Breast epithelium (tissue), 4 donors: ENCODE measurements around the gene SCUBE3. TPM values are rescaled to one million over a fixed set of nuclear protein-coding genes. Genes with fewer than 3 reads are reported as not detected.

Experiments
- DNase-seq, 2 donors: peaks; one replicate each; pipeline ENCODE4 v3.0.0-alpha.2; 2019; ENCODE audit warnings: low spot score in 2 of 2
- H3K27ac ChIP-seq, 2 donors: fragments of 200-600 bp; sonication (generic) in 1 of 2; one replicate each; pipeline ENCODE4 v1.5.1; 2016 to 2019; ENCODE audit warnings: mild to moderate bottlenecking in 1 of 2
- H3K27me3 ChIP-seq, 2 donors: fragments of 200-600 bp; sonication (generic) in 1 of 2; one replicate each; pipeline versions ENCODE4 v1.5.1 to v1.6.0; 2017 to 2019; ENCODE audit warnings: control low read depth in 1 of 2, mild to moderate bottlenecking in 1 of 2
- H3K36me3 ChIP-seq: fragments of 200-600 bp; one replicate; pipeline ENCODE4 v1.5.1; 2019
- H3K4me1 ChIP-seq, 2 donors: fragments of 200-600 bp; sonication (generic); one replicate each; pipeline ENCODE4 v1.5.1; 2016 to 2019; ENCODE audit warnings: control low read depth in 1 of 2
- H3K4me3 ChIP-seq, 3 donors: fragments of 200-600 bp; sonication (generic); 1 replicate in 2 of 3; 2 replicates in 1 of 3; pipeline ENCODE4 v1.5.1; 2016 to 2019; ENCODE audit warnings: mild to moderate bottlenecking in 3 of 3, moderate library complexity in 2 of 3
- H3K9me3 ChIP-seq, 2 donors: fragments of 200-600 bp; sonication (generic) in 1 of 2; one replicate each; pipeline ENCODE4 v1.5.1; 2016 to 2019; ENCODE audit warnings: control low read depth in 1 of 2
- POLR2A ChIP-seq: fragments of 450-650 bp; IDR thresholded peaks from one replicate; pipeline ENCODE4 v1.6.1; 2016; ENCODE audit warnings: antibody characterized with exemption, mild to moderate bottlenecking, moderate library complexity
- POLR2AphosphoS5 ChIP-seq, 3 donors: sonication (generic); formaldehyde crosslinking; IDR thresholded peaks; one replicate each; pipeline ENCODE4 v1.6.1; 2017; ENCODE audit warnings: antibody characterized with exemption in 3 of 3
- intact Hi-C: fragments of 100-400 bp; cut with DNase I; formaldehyde crosslinking; loops from one replicate; pipeline ENCODE4 v1.15.1; 2023; ENCODE audit warnings: low total_unique reads
- total RNA-seq, 3 donors: library from RNA; depleted of rRNA; stranded (reverse); fragments of >200 nt; gene quantifications; one replicate each; pipeline ENCODE4 v1.1.0, GENCODE V29; 2016
- TF ChIP-seq, protein P1 (sequence below), 3 donors: fragments of 450-650 bp; IDR thresholded peaks; one replicate each; pipeline ENCODE4 v1.5.1; 2016 to 2017; ENCODE audit warnings: antibody characterized with exemption in 3 of 3, mild to moderate bottlenecking in 3 of 3, moderate library complexity in 3 of 3

SCUBE3 gene
- total RNA-seq, 3 donors from 2014 or later = under 0.01 to 0.33 (median under 0.01) TPM

DNA sequence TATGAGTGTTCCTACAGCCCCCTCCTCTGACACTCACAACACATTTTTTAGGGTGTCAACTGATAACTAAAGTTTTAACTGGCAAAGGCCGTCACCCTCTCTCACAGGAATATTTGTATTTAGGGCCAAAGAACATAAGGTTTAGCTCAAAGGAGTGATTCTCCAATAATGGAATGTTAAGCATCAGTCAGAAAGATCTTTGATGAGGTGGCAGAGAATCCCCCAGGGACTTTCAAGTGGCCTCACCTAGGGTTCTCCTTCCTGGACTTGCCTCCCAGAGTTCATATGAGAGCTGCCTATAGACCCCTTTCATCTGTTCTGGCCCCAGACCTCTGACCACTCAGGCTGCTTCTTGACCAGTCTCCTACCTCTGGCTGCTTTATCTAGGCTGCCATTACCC, 7.4 kb upstream of the SCUBE3 start:
- H3K27ac ChIP-seq = no peak overlapping the region
- no peak overlapping the region for H3K4me3 ChIP-seq
- no peak for DNase-seq
- peaks cover 0 to 4% of the 10 kb centered on the region in 2 donors for H3K4me1 ChIP-seq
- intact Hi-C loops = loop anchor here (10.0 kb wide), 1 partner anchor 62 kb away; the partner anchor contains the start of gene TCP11
- no peaks in the 10 kb centered on the region for H3K36me3 ChIP-seq
- no peaks in the 10 kb centered on the region for H3K27me3 ChIP-seq
- H3K9me3 ChIP-seq = no peaks in the 10 kb centered on the region
- TF ChIP-seq POLR2AphosphoS5 (IDR thresholded peaks at IDR 0.05) = no peak
- no peak for TF ChIP-seq POLR2A

DNA sequence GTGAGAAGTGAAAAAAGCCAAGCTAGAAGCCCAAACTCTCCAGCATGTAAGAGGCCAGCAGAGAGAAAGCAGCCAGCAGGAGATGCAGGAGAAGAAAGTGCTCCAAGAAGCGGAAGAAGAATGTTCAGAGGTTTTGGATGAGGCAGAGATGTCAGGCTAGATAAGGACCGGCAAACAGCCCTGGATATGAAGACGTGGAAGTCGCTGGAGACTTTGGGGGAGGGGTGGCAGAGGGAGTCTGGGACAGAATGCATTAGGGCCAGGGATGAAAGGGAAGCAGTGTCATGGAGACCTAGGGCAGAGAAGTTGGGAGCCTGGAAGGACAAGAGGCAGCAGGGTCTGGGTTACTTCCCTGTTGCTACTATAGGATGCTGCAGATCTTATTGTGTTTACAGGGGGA, 5.3 kb upstream of the SCUBE3 start:
- Histone ChIP-seq H3K27me3 (peaks cover 0 to 4% of the 10 kb centered on the region in 2 donors), H3K9me3 (no peaks in the 10 kb centered on the region), H3K36me3 (no peaks in the 10 kb centered on the region), H3K4me3 (no peak overlapping the region), H3K4me1 (peaks cover 2 to 3% of the 10 kb centered on the region in 2 donors), H3K27ac (no peak overlapping the region)
- intact Hi-C loops = loop anchor here (10.0 kb wide), 1 partner anchor 64 kb away; the partner anchor contains the start of gene TCP11
- TF ChIP-seq, protein P1, sequence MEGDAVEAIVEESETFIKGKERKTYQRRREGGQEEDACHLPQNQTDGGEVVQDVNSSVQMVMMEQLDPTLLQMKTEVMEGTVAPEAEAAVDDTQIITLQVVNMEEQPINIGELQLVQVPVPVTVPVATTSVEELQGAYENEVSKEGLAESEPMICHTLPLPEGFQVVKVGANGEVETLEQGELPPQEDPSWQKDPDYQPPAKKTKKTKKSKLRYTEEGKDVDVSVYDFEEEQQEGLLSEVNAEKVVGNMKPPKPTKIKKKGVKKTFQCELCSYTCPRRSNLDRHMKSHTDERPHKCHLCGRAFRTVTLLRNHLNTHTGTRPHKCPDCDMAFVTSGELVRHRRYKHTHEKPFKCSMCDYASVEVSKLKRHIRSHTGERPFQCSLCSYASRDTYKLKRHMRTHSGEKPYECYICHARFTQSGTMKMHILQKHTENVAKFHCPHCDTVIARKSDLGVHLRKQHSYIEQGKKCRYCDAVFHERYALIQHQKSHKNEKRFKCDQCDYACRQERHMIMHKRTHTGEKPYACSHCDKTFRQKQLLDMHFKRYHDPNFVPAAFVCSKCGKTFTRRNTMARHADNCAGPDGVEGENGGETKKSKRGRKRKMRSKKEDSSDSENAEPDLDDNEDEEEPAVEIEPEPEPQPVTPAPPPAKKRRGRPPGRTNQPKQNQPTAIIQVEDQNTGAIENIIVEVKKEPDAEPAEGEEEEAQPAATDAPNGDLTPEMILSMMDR (IDR thresholded peaks at IDR 0.05) = no peak
- TF ChIP-seq POLR2A (no peak), POLR2AphosphoS5 (IDR thresholded peaks at IDR 0.05) (no peak)
- no peak for DNase-seq

DNA sequence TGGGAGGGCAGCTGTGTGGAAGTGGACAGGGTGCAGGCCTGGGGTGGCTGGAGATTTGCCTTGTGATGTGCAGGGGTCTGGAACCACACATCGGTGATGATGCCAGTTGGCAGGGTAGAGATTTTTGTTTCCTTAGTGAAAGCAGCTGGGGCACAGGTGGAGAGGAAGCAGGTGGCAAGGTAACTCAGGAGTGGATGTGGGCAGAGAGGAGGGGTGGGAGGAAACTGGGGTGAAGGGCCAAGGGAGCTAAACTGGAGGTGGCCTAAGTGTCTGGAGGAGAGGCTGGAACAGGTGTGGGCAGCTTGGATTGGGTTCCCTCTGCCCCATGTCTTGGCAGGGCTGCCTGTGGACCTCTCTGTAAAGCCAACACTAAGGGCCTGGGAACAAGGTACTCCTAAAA, 4.7 kb upstream of the SCUBE3 start:
- H3K27me3 ChIP-seq = peaks cover 5 to 7% of the 10 kb centered on the region in 2 donors
- H3K36me3 ChIP-seq = no peaks in the 10 kb centered on the region
- H3K4me1 ChIP-seq = peaks cover 0 to 9% of the 10 kb centered on the region in 2 donors
- no peaks in the 10 kb centered on the region for H3K9me3 ChIP-seq
- TF ChIP-seq, protein P1 (IDR thresholded peaks at IDR 0.05) = no peak
- TF ChIP-seq POLR2AphosphoS5 (IDR thresholded peaks at IDR 0.05) (no peak), POLR2A (no peak)
- intact Hi-C loops = loop anchor here (10.0 kb wide), 1 partner anchor 64 kb away; the partner anchor contains the start of gene TCP11
- no peak overlapping the region for H3K27ac ChIP-seq
- DNase-seq = no peak
- H3K4me3 ChIP-seq = no peak overlapping the region

DNA sequence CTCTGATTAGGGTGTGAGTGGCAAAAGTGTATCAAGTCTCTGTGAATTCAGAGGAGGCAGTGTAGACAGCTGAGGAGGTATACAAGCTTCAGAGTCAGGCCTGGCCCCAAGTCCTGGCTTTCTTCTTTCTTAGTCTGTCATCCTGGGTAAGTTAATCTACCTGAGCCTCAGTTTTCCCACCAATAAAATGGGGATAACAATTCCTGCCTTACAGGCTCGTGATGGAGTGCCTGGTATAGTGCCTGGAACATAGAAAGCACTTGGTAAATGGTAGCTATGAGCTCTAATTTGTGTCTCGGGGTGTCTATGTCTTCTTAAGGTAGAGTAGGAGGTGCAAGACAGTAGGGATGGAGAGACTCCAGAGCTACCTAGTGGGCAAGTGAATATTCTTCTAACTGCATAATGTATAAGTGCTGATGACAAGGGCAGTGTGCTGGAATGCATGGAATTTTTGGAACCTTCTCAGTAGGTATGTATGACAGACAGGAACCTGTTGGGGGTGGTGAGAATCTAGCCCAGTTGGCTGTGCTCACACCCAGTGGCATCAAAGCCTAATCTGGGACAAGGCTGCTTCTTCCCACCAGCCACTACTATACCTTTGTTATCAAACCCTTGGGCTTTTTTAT, 4.0 kb upstream of the SCUBE3 start:
- Histone ChIP-seq H3K27me3 (peaks cover 6 to 7% of the 10 kb centered on the region in 2 donors), H3K4me3 (no peak overlapping the region), H3K36me3 (no peaks in the 10 kb centered on the region), H3K27ac (no peak overlapping the region), H3K4me1 (peaks cover 4 to 14% of the 10 kb centered on the region in 2 donors), H3K9me3 (no peaks in the 10 kb centered on the region)
- TF ChIP-seq, protein P1 (IDR thresholded peaks at IDR 0.05) = no peak
- no peak for TF ChIP-seq POLR2A
- TF ChIP-seq POLR2AphosphoS5 (IDR thresholded peaks at IDR 0.05) = no peak
- intact Hi-C loops = loop anchor here (10.0 kb wide), 1 partner anchor 65 kb away; the partner anchor contains the start of gene TCP11
- no peak for DNase-seq

DNA sequence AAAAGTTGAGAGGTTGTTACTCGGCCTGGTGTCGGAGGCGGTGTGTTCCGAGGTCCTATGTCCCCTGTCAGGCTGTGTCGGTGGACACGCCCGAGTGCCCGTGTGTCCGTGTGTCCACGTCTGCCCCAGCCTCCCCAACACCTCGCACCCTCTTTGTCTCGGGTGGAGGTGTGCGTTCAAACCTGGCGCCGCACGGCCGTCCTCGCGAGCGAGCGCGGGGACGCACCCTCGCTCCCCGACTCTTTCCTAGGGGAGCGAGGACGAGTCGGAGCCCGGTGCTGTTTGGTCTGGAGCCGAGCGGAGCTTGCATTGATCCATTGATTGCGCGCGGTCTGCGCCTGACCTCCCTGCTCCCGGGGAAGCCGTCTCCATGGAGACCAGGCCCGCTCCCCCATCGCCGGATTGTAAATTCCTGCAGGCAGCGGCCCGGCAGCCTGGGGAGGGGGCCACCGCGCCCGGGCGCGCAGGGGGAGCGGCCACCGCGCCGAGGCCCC, 411 bp upstream of the SCUBE3 start:
- no peak overlapping the region for H3K27ac ChIP-seq
- DNase-seq = no peak
- peak overlapping the region; percentile 46 to 81 (median 57) for H3K4me3 ChIP-seq
- H3K36me3 ChIP-seq = no peaks in the 10 kb centered on the region
- H3K4me1 ChIP-seq = peaks cover 4 to 14% of the 10 kb centered on the region in 2 donors
- H3K27me3 ChIP-seq = peaks cover 6 to 18% of the 10 kb centered on the region in 2 donors
- TF ChIP-seq POLR2AphosphoS5 (IDR thresholded peaks at IDR 0.05) = no peak
- TF ChIP-seq, protein P1 (IDR thresholded peaks at IDR 0.05) = no peak
- no peak for TF ChIP-seq POLR2A
- intact Hi-C loops = no loop called here
- H3K9me3 ChIP-seq = no peaks in the 10 kb centered on the region
